ENCODE data around the gene PSMC5.

DNA sequence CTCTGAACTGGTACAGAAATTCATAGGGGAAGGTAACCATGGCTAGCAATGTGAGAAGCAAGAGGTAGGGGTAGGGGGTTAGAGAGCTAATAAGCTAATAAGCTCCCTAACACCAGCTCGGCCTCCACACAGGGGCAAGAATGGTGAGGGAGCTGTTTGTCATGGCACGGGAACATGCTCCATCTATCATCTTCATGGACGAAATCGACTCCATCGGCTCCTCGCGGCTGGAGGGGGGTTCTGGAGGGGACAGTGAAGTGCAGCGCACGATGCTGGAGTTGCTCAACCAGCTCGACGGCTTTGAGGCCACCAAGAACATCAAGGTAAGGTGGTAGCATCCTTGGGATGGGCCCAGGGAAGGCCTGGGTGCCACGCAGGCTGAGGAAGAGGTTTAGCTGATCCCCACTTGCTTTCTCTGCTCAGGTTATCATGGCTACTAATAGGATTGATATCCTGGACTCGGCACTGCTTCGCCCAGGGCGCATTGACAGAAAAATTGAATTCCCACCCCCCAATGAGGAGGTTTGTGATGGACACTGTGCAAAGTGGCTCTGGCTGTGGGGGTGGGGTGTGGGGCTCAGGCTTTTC is 3.8 kb downstream of the PSMC5 start:
- TF ChIP-seq NFE2L1 (CRISPR knock-in tag; IDR thresholded peaks at IDR 0.05), result no peak
- TF ChIP-seq CTCF (IDR thresholded peaks at IDR 0.05), result no peak
- no peak for TF ChIP-seq E2F1 (CRISPR knock-in tag; IDR thresholded peaks at IDR 0.05)
- TF ChIP-seq, protein P1, sequence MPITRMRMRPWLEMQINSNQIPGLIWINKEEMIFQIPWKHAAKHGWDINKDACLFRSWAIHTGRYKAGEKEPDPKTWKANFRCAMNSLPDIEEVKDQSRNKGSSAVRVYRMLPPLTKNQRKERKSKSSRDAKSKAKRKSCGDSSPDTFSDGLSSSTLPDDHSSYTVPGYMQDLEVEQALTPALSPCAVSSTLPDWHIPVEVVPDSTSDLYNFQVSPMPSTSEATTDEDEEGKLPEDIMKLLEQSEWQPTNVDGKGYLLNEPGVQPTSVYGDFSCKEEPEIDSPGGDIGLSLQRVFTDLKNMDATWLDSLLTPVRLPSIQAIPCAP (CRISPR knock-in tag; IDR thresholded peaks at IDR 0.05), result no peak

All from WTC11 (cell line).